GM21825 (cell line): ENCODE results near the gene BRMS1.
"Not testable (repeated sequence)": the region's sequence is repeated elsewhere in the genome, so short reads cannot be mapped to it uniquely, and the experiment has no call there.

Experiments used
- ATAC-seq: cut with Tn5 transposase; IDR thresholded peaks from one replicate; pipeline ENCODE4 v1.9.1; 2021; ENCODE audit warnings: mild to moderate bottlenecking, moderate library complexity; ENCODE audit not compliant: unreplicated experiment

BRMS1 gene

DNA sequence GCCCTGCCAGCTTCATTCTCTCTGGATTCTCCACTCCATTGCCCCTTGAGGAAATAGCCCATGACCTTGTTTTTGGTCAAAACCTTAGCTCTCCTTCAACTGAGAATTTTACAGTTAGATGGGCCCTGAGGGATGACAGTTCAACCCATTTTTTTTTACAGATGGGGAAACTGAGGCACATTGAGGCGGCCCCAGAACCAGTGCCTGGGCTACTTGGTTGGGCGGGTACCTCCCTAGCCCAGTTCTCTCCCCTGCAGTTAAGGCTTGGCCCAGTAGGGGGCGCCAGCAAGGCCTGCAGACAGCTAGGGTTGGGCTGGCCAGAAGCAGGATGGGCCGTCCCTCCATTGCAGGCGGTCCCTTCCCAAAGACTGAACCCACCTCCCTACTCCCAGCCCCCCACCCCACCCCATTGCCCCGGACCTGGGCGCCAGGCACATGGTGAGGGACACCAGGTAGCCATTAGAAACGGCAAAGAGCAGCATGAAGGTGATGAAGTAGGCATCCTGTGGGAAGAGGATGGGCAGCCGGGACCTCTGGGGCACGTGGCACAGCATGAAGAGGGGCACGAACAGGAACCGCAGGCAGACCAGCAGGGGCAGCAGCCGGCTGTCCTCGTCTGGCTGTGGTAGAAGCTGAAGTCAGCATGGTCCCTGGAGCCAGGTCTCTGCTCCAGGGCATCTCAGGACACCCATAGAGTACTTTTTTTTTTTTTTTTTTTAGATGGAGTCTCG lies 19.1 kb upstream of the BRMS1 start:
- ATAC-seq: no peak

DNA sequence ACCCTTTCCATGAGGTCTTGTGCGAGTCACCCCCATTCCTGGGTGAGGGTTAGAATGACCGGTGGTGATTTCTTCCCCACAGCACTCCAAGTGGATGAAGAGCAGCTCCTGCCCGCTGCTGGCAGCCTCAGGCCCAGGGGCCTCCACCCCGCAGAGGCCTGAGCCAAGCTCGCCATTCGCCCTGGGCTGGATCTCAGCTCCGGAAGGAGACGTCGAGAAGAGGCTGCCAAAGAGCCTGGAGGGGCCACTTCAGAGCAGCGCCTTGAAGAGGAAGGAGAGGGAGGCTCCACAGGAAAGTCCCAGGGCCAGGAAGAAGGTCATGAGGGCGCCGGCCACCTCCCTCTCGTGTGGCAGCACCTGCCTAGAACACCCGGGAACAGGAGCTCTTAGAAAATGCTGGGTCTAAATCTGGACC lies 18.3 kb upstream of the BRMS1 start:
- no peak for ATAC-seq

DNA sequence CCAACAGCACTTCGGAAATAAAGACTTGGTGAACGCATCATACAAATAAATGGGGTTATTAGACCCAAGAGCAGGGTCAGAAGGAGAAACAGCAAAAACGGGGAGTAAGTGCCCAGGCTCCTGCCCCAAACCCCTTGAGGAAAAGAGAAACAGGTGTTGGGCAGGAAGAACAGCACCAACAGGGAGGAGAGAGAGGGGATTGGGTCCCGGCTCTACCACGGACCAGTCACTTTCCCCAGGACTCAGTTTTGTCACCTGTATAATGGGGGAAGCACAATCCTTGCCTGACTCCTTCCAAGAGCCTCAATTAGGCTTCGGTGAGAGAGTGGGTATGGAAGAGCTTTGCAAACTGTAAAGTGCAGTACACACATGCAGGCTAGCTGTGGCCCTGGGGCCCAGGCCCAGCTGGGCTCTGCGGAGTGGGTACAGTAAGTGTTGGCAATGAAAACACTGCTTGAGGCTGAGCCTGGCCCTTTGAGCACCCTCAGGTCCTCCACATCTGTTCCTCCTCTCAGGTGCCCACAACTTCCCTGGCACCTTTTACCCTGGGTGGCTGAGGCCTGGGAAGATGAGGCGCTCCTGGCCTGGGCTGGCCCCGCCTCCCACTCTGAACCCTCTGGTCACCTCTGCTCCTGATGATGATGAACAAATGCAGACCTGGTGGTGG lies 17.7 kb upstream of the BRMS1 start:
- no peak for ATAC-seq

DNA sequence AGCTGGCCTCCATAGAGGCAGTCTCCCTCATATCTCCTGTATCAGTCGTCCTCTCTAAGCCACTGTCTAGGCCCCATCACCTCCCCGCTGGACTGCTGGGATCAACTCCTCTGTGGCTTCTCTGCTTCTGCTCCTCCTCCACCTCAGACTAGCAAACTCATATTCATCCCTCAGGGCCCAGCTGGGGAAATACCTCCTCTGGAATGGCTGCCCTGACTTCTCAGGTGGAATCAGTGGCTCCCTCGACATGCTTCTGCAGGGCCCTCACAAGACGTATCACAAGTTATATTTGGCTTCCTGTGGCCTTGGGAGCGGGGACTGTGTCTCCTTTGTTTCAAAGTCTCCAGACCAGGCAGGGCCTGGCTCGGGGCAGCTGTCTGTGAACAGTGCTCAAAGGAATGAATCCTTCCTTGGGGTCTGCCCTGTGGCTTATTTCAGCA lies 16.6 kb upstream of the BRMS1 start:
- no peak for ATAC-seq

DNA sequence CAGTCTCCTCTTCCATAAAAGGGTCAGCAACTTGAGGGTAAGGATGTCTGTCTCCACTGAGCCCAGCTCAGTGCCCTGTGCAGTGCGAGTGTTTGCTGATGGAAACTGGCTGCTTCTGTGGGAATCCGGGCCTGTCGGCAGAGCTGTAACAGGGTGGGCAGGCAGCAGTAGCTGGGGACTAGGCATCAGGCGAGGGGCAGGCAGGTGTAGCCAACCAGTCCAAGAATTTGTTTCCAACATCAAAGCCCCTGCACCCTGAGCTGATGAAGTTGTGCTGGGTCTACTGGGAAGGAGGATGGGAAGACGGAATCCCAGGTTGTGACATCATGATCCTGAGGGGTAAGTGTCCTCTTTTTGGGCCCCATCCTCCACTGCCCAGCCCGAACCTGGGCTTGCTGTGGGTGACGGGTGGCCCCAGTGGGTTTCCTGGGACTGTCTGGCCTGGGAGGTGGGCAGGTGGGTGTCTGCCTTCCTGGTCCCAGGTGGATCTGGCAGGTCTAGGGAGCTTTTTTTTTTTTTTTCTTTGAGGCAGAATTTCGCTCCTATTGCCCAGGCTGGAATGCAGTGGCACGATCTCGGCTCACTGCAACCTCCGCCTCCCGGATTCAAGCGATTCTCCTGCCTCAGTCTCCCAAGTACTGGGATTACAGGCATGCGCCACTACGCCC lies 15.6 kb upstream of the BRMS1 start:
- ATAC-seq: no peak

DNA sequence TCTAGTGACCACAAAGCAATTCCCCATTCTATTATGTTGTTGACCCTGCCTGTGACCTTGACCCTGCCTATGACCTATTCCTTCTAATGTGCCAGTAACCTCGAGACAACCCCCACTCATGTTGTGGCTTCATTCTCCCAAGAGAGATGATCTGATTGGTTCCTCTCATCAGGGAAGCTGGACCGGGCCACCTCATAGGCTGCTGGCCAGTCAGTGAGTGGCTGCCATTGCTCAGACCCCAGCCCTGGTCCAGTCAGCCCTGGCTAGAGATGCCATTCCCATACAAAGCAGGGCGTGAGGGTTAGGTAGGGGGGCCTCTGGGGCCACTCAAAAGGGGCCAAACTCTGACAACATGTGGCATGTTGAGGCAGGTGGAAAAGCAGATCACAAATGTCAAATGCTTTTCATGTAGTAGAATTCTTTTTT lies 14.8 kb upstream of the BRMS1 start:
- no peak for ATAC-seq

DNA sequence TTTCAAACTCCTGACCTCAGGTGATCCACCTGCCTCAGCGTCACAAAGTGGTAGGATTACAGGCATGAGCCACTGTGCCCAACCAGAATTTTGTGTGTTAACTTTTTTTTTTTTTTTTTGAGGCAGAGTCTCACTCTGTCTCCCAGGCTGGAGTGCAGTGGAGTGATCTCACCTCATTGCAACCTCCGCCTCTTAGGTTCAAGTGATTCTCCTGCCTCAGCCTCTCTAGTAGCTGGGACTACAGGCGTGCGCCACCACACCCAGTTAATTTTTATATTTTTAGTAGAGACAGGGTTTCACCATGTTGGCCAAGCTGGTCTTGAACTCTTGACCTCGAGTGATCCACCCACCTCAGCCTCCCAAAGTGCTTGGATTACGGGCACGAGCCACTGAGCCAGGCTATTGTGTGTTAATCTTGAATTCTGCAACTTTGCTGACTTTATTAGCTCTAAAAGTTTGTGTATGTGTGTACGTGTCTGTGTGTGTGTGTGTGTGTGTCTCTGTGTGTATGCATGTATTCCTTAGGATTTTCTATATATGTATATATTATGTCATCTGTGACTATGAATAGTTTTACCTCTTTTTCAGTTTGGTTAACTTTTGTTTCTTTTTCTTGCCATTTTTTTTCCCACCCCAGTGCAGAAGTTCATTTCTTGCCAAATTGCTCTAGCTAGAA lies 5.8 kb upstream of the BRMS1 start:
- ATAC-seq: not testable (repeated sequence)

DNA sequence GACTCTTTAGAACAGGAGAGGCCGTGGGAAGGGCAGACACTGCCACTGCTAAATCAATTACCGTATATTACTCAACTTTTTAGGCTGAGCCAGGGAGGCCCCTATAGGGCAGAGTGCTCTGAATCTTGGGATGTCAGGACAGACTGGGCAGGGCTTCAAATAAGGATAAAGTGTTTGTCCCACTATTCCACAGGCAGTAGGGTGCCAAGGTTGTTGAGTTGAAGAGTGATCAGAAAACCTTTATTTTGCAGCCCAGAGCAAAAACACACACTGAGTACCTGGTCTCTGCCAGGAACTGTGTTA lies 4.1 kb upstream of the BRMS1 start:
- no peak for ATAC-seq

DNA sequence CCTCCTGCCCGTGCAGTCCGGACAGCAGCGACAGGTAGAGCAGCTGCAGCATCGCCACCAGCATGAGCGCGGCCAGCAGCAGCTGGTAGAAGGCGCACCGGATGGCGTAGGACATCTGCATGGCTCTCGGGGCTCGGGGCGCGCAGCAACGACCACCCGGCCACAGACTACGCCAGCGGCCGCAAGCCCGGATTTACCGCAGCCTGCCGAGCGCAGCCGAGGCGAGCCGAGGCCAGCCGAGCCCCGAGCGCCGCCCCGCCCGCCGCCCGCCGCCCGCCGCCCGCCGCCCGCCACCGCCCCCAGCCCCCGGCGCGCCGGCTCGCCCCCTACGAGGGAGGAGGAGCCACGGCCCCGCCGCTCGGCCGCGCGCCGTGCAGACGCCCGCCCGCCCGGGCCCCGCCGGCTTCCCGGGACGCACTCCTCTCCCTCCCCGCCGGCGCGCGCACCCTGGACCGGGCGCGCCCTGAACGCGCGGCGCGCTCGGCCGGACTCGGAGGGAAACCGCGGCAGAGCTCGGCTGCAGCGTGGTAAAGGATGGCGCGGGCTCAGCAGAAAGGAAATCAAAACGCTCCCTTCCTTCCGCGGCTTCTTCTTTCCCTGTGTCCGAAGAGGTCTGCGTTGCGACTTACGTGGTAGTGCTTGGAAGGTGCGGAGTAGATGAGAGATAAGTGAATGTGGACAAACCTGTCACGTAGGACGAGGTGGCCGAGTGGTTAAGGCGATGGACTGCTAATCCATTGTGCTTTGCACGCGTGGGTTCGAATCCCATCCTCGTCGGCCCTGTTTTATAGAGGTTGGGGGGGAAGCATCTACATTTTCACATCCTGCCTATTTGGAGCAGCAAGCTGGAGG lies 2.7 kb upstream of the BRMS1 start, which contains the start of gene B4GAT1:
TSS of gene B4GAT1 (minus strand) at position 205 of the 852 bp plus-strand sequence. CDS start at position 121, 84 bp downstream.
- ATAC-seq: peak; percentile 30

DNA sequence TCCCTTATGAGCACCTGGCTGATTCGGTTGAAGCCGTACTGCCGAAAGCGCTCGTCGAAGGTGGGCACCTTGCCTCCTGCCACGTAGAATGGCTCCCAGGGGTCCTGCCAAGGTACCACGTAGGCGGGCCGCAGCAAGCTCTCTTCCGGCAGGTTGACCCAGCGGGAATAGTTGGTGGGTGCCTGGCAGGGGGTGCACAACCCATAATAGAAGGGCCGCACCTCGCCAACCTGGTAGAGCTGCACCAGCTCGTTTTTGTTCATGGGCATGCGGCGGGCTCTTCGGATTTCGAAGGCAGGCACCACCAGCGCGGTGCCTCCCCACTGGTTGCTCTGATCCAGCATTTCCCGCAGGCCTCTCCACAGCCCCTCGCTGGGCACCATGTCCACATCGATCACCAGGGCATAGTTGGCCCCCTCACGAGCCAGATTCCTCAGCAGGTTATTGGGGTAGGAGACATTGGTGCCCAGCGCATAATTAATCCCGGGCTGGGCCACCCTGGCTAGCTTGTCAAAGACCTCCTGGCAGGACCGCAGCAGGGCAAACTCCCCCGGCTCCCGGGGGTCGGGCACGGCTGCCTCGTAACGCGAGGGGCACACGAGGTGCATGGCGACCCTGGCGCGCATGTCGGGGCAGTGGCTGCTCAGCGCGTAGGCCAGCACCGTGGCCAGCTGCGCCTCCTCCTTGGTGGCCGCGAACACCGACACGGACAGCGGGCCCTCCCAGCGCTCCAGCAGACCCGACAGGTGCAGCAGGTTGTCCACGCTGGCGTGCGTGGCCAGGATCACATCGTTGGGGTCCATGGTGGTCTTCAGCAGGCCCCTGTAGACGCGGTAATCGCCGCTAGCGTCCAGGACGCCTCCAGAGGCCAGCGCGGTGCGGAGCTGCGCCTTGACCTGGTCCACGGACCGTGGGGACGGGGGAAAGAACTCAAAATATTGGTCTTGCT lies 1.8 kb upstream of the BRMS1 start:
- no peak for ATAC-seq

DNA sequence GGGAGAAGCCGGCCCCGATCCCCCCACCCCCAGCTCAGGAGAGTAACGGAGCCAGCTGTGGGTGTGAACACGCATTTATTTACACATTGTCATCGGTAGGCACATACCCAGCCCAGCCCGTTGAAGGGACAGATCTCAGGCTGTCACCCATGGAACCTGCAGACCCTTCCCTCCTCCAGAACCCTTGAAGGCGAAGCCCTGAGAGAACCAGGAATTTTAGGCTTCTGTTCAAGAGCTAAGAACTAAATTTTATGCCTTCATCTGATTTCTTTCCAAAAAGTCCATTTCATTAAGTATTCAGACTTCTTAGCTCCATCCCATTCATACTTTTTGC lies 379 bp upstream of the BRMS1 start:
- peak; percentile 5 for ATAC-seq

DNA sequence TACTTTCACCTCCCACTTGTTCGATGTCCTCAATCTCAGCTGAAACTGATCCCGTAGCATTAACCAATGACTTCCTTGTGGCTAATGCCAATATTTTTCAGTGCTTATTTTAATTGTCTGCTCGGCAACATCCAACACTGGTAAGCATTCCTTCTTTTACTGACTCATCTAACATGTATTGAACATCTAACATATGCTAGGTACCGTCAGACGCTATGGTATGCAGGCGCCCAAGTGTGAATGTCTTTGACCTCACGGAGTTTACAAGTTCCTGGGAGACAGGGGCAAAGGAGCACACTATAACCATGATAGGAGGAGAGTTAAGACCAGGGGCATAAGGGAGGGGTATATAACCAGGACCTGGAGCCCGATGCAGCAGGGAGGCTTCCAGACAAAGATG lies 1.7 kb downstream of the BRMS1 start:
- no peak for ATAC-seq

DNA sequence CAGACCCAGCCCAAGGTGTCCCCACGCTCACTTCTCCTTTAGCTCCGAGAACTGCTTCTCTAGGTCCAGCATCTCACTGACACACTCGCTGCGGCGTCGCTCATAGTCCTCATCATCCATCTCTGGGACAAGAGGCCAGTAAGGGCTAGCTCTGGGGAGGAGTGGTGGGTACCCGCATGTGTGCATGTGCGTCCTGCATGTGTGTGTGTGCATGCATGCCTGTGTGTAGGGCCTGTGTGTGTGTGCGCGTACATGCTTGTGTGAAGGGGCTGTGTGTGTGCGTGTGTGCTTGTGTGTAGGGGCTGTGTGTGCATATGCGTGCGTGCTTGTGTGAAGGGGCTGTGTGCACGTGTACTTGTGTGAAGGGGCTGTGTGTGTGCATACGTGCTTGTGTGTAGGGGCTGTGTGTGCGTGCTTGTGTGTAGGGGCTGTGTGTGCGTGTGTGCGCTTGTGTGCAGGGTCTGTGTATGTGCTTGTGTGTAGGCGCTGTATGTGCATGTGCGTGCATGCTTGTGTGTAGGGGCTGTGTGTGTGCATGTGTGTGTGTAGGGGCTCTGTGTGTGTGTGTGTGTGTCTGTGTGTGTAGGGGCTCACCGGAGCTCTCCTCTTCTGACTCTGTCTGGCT lies 3.3 kb downstream of the BRMS1 start:
- no peak for ATAC-seq

DNA sequence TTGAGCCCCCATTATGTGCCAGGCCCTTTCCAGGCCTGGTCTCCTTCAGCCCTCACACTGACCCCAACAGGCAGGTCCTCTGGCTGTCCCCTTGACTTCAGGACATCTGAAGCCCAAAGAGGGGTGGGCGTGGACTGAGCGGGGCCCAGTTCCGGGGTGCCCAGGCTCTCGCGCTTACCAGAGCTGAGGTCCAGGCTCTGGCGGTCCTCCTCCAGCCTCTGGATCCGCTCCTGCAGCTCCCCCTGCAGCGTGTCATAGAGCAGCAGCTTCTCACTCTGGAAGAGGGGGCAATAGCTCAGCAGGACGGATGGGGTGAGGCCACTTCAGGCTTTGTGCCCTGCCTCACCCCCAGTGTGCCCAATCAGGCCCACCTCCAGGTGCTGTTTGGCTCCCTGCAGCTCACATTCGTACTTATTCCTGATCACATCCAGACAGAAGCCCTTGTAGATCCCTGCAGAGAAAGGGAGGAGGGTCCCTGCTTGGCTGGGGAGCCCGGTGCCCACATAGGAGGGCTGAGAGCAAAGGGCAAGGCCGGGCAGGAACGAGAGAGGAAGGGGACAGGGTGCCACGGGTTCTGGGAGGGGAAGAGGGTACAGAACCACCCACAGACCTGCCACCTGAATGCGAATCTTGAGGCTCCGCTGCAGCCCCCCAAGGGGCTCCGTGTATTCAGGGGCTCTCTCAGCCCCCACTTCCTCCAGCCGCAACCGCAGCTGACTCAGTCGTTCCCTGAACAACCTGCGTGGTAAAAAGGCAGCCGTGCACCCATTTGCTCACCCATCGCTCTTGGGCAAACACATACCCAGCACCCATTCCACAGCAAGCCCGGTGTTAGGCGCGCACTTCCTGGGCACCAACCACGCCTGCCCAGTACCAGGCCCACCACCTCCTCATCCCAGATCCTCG lies 4.1 kb downstream of the BRMS1 start:
- no peak for ATAC-seq

DNA sequence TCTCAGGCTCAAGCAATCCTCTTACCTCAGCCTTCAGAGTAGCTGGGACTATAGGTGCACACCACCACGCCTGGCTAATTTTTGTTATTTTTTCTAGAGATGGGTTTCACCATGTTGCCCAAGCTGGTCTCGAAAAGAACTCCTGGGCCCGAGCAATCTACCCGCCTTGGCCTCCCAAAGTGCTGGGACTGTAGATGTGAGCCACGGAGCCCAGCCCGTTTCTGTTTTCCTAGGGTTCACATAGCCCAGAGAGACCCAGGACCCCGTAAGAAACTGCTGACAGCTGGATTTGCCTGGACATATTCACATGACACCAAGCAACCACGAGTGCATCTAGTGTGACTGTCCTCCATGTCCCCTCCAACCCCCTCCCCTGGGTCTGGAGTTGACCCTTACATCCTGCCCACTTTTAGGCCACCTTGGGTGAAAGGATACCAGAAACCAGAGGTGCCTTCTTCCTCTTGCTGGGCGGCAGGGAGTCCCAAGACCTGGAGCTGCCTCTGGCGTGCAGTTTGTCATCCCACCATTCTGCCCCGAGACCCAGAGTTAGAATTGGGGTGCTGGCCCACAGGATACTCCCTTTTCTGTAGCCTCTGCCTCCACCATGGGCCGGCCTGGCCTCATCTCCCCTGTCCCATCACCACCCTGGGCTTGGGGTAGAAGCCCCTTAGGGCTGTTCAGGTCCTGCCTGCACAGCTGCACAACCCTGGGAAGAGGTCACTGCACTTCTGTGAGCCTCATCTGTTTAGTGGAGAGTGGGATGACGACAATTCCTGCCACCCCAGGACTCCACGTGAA lies 5.0 kb downstream of the BRMS1 start:
- no peak for ATAC-seq

DNA sequence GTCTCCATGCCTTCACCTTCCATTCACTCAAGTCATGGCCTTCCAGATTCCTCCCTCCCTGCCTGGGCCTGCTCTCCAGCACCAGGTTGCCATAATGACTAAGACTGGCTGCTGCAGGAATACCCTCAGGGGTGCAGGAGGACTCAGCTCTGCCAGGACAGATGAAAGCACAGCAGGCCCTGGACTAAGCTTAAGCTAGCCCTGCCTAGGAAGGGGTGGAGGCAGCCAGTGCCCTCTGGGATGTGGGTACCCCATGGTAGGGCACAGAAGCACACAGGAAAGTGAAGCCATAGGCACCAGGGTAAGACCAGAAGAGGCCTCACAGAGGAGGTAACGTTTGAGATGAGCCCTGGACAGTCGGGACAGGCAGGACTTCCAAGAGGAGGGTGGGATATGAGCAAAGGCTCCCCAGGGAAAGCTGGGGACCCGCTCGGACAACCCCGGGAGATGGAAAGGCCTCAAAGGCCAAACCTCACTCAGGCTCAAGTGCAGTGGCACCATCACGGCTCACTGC lies 5.7 kb downstream of the BRMS1 start:
- ATAC-seq: no peak
